HG02623 (cell line): ENCODE measurements around the gene NPTX1.

Experiments used
- ATAC-seq: cut with Tn5 transposase; IDR thresholded peaks from one replicate; pipeline ENCODE4 v1.9.1; 2021; ENCODE audit warnings: moderate library complexity; ENCODE audit not compliant: unreplicated experiment

Gene NPTX1

GRCh38 chr17:80481284-80482057, 5.1 kb upstream of the NPTX1 start:
- ATAC-seq, result no peak

- ATAC-seq, result no peak
Observed at GRCh38 chr17:80480248-80480647, 3.8 kb upstream of the NPTX1 start.

GRCh38 chr17:80479246-80479566, 2.8 kb upstream of the NPTX1 start:
- no peak for ATAC-seq

GRCh38 chr17:80478487-80479245, 2.3 kb upstream of the NPTX1 start:
- ATAC-seq, result no peak

GRCh38 chr17:80477647-80478478, 1.5 kb upstream of the NPTX1 start:
- no peak for ATAC-seq

- no peak for ATAC-seq
Observed at GRCh38 chr17:80476877-80477646, 655 bp upstream of the NPTX1 start.

GRCh38 chr17:80474961-80475909, 1.2 kb downstream of the NPTX1 start:
- ATAC-seq, result no peak

GRCh38 chr17:80474231-80474960, 2.0 kb downstream of the NPTX1 start:
- ATAC-seq, result no peak

- ATAC-seq, result no peak
Observed at GRCh38 chr17:80473701-80474100, 2.7 kb downstream of the NPTX1 start.

GRCh38 chr17:80472996-80473395, 3.4 kb downstream of the NPTX1 start:
- ATAC-seq, result no peak

- no peak for ATAC-seq
Observed at GRCh38 chr17:80471922-80472321, 4.5 kb downstream of the NPTX1 start.

- ATAC-seq, result no peak
Observed at GRCh38 chr17:80470603-80471002, 5.8 kb downstream of the NPTX1 start.

- no peak for ATAC-seq
Observed at GRCh38 chr17:80469667-80470066, 6.7 kb downstream of the NPTX1 start.

GRCh38 chr17:80468781-80469493, 7.5 kb downstream of the NPTX1 start:
- no peak for ATAC-seq

GRCh38 chr17:80468242-80468641, 8.2 kb downstream of the NPTX1 start:
- ATAC-seq, result no peak

- no peak for ATAC-seq
Observed at GRCh38 chr17:80466188-80466705, 10.2 kb downstream of the NPTX1 start.

- no peak for ATAC-seq
Observed at GRCh38 chr17:80465327-80465974, 11.0 kb downstream of the NPTX1 start.

- ATAC-seq, result no peak
Observed at GRCh38 chr17:80464486-80464885, 11.9 kb downstream of the NPTX1 start.
